HepG2 (cell line): Measurements from ENCODE around the gene KRT3.

ENCODE experiments used
- JUNB ChIP-seq: sonication (generic); formaldehyde crosslinking; IDR thresholded peaks from 2 replicates; pipeline ENCODE4 v1.8.0; 2022; ENCODE audit warnings: missing genetic modification reagents, mild to moderate bottlenecking, borderline replicate concordance
- KDM4B ChIP-seq: sonication (generic); formaldehyde crosslinking; IDR thresholded peaks from 2 replicates; pipeline ENCODE4 v1.4.0; 2020; ENCODE audit warnings: missing genetic modification reagents
- POLR2AphosphoS2 ChIP-seq: IDR thresholded peaks from 2 replicates; pipeline ENCODE4 v1.6.1; 2011; ENCODE audit warnings: low read depth, low read length, improper control_type of control experiment
- RAD51 ChIP-seq: fragments of 450-650 bp; IDR thresholded peaks from 2 replicates; pipeline ENCODE4 v1.6.1; 2016; ENCODE audit warnings: borderline replicate concordance
- SP1 ChIP-seq, 2 experiments: fragments of 450-650 bp in 1 of 2; sonication (generic) in 1 of 2; formaldehyde crosslinking in 1 of 2; IDR thresholded peaks; 2 replicates each; pipeline versions ENCODE4 v1.4.0 to v1.6.1; 2016 to 2020; ENCODE audit warnings: missing genetic modification reagents in 1 of 2
- TF ChIP-seq, protein P1 (sequence below): sonication (generic); formaldehyde crosslinking; IDR thresholded peaks from 2 replicates; pipeline ENCODE4 v1.4.0; 2020; ENCODE audit warnings: missing genetic modification reagents

DNA sequence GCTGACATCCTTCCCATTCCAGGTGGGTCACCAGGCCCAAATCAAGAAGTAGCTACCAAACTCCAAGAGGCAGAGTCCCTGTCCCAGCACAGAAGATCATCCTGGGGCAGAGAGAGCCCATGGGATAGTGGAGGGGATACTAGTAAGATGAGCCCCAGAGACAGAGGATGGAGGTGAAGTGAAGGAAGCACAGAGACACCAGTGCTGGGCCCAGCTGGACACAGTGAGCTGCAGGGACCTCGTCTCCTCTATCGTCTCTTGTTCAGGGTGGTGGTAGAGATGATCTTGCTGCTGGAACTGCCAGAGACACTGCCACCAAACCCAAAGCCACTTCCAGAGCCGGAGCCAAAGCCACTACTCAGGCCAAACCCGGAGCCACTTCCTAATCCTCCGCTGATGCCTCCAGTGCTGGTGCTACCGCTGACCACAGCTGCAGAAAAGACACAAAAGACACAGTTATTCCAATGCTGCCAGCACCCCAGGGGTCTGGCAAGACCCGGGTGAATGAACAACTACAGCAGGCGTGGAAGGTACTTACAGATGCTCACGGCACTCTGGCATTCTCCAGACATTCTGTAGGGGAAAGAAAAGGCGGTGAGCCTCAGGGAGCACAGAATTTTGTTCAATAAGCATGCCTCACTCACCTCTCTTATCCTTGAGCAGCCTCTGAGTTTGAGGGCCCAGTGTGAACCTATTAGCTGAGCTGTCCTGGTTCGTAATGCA, 11.1 kb upstream of the KRT3 start:
- TF ChIP-seq, protein P1, sequence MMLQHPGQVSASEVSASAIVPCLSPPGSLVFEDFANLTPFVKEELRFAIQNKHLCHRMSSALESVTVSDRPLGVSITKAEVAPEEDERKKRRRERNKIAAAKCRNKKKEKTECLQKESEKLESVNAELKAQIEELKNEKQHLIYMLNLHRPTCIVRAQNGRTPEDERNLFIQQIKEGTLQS (CRISPR knock-in tag) = no peak
- TF ChIP-seq SP1 (IDR thresholded peaks at IDR 0.05) (no peak), SP1 (CRISPR knock-in tag; IDR thresholded peaks at IDR 0.05) (no peak), POLR2AphosphoS2 (no peak), JUNB (CRISPR knock-in tag) (no peak), KDM4B (CRISPR knock-in tag) (no peak), RAD51 (no peak)
